ENCODE measurements around the gene ZNF804B.

- TF ChIP-seq ZNF292 (tag by site-specific recombination; IDR thresholded peaks at IDR 0.05; ENCODE audit: borderline replicate concordance, low read depth) (no peak), ZNF114 (tag by site-specific recombination; IDR thresholded peaks at IDR 0.05) (no peak), CTCF (tag by site-specific recombination; IDR thresholded peaks at IDR 0.05) (no peak), ZNF785 (tag by site-specific recombination; IDR thresholded peaks at IDR 0.05) (no peak), ZNF626 (tag by site-specific recombination; IDR thresholded peaks at IDR 0.05) (no peak), ZNF302 (tag by site-specific recombination; IDR thresholded peaks at IDR 0.05; ENCODE audit: low read depth) (no peak), ZNF76 (tag by site-specific recombination; IDR thresholded peaks at IDR 0.05; ENCODE audit: borderline replicate concordance, low read depth) (no peak), ZNF335 (tag by site-specific recombination; conservative IDR thresholded peaks at IDR 0.05) (no peak), ZNF146 (tag by site-specific recombination; IDR thresholded peaks at IDR 0.05) (no peak), GLIS1 (tag by site-specific recombination; IDR thresholded peaks at IDR 0.05) (no peak)
These were observed 344.1 kb downstream of the ZNF804B start for GRCh38 chr7:89103564-89103963.

All from HEK293 (cell line).